HG03439 (cell line): ENCODE results near the gene CPLX1.
"Not testable (repeated sequence)": the region's sequence is repeated elsewhere in the genome, so short reads cannot be mapped to it uniquely, and the experiment has no call there.

Experiments used
- ATAC-seq: cut with Tn5 transposase; IDR thresholded peaks from one replicate; pipeline ENCODE4 v1.9.1; 2021; ENCODE audit warnings: mild to moderate bottlenecking, moderate library complexity; ENCODE audit not compliant: unreplicated experiment

Gene CPLX1

GRCh38 chr4:780716-781492 is 45.0 kb downstream of the CPLX1 start:
- peak; percentile 2 for ATAC-seq

- not testable (repeated sequence) for ATAC-seq
Measured at GRCh38 chr4:780255-780654, 45.7 kb downstream of the CPLX1 start.

GRCh38 chr4:779555-779954 is 46.4 kb downstream of the CPLX1 start:
- ATAC-seq: no peak

DNA sequence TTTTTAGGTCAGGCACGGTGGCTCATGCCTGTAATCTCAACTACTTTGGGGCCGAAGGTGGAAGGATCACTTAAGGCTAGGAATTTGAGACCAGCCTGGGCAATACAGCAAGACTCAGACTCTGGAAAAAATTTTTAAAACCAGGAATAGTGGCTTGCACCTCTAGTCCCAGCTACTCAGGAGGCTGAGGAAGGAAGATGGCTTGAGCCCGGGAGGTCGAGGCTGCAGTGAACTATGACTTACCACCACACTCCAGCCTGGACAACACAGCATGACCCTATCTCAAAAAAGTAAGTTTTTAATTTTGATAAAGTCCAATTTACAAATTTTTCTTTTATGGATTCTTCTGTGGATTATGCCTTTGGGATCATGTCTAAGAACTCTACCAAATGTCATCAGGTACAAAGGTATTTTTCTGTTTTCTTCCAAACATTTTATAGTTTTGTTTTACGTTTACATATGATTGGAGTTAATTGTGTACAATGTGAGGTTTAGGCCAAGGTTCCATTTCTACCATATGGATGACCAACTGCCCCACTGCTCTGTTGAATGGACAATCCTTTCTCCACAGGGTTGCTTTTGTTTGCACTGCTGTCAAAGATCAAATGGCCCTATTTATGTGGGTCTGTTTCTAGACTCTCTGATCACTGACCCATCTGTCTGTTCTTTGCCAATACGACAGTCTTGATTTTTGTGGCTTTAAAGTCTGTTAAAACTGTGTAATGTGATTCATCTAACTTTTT is 48.2 kb downstream of the CPLX1 start:
- ATAC-seq: no peak

DNA sequence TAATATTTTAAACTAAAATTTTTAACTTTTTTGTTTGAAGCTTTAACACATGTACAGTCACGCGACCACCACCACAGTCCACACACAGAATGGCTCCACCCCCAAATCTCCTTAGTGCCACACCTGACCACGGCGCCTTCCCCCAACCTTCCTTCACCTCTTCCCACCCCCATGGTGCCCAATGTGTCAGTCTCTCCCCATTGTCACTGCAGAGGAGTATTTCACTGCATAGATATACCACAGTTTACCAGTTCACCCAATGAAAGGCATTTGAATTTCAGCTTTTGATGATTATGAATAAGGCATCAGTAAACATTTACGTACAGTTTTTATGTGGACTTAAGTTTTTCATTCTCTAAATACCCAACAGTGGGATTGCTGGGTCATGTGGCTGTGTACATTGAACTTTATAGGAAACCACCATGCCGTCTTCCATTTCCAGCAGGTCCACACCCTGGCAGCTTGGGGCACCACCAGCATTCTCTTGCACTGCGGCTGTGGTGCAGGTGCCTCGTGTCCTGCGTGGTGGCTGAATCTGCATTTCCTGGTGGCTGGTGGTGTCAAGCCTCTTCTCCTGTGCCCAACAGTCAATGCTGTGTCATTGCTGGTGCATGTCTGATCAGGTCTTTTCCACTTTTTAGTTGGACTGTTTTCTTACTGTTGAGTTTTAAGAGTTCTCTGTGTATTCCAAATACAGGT is 49.0 kb downstream of the CPLX1 start:
- ATAC-seq: no peak

GRCh38 chr4:775485-775884 is 50.4 kb downstream of the CPLX1 start:
- ATAC-seq: not testable (repeated sequence)

- ATAC-seq: not testable (repeated sequence)
Measured at GRCh38 chr4:774419-775092, 51.4 kb downstream of the CPLX1 start.

- ATAC-seq: no peak
Measured at GRCh38 chr4:773214-773613, 52.7 kb downstream of the CPLX1 start.

- ATAC-seq: no peak
Measured at GRCh38 chr4:772776-773175, 53.2 kb downstream of the CPLX1 start.

DNA sequence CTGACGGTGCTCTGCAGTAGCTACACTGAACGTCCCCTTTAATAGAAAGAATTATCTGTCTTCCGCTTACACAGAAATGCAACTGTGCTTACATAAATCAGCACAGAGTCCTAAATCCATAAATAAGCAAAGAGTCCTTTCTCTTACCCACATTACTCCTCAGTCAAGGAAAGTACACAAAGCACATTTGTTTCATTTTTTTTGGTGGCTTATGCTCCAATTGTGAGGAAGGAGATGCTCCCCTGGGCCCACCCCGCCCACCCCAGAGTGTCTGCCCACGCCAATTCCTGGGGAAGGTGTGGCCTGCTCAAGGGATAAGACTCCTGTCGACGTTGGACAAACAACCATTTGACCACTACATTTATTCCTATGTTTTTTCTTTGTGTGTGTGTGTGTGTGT is 53.8 kb downstream of the CPLX1 start:
- ATAC-seq: no peak

GRCh38 chr4:771464-771863 is 54.5 kb downstream of the CPLX1 start:
- no peak for ATAC-seq

GRCh38 chr4:770022-770421 is 55.9 kb downstream of the CPLX1 start:
- ATAC-seq: no peak

DNA sequence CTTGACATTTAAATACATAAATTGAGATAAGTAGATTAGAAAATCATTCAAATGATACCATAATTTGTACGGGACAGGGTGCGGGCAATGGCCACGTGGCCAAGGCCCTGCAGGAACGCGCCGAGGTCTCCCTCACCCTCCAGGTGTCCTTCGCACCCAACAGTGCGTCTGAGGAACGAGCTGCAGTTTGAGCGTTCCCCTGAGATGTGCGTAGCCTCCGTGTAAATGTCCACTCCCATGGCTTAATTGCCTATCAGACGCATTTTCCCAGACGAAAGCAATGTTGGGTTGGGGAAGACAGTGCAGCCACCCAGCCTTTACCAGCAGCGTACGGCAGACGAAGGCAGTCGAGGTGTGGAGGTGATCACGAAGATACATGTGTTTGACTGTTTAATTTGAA is 56.4 kb downstream of the CPLX1 start:
- no peak for ATAC-seq

- ATAC-seq: no peak
Measured at GRCh38 chr4:768995-769394, 56.9 kb downstream of the CPLX1 start.

GRCh38 chr4:768076-768475 is 57.9 kb downstream of the CPLX1 start:
- no peak for ATAC-seq

DNA sequence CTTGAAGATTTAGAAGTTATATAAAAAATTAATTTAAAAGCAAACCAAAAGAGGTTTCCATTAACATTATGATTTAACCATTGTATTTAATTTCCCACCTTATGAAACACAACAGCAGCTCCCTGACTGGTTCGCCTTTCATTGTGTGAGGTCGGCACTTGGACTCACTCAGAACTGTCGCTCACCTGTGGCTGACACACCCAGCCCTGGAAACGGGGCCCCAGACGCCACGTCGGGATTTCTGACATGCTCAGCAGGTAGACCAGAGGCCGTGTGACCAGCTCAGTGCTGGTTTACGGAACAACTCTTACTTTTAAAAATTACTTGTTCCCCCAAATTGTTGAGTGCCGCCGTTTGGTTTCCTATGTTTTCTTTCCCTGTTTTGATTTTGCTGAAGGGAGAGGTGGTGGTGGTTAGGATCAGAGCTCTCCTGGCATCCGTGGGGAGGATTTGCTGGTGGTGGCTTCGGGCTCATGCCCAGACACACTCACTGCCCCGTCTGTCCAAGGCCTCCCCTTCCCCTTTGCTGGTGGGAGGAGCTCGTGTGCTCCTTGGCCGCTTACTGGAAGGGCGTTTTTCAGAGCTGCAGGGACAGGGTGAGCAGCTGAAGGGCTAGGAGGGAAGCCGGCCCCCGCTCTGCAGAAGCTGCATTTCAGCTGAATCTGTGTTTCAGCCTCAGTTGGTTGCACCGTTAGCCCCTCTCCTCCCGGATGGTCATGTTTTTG is 59.2 kb downstream of the CPLX1 start:
- no peak for ATAC-seq

GRCh38 chr4:766152-766515 is 59.8 kb downstream of the CPLX1 start:
- no peak for ATAC-seq

DNA sequence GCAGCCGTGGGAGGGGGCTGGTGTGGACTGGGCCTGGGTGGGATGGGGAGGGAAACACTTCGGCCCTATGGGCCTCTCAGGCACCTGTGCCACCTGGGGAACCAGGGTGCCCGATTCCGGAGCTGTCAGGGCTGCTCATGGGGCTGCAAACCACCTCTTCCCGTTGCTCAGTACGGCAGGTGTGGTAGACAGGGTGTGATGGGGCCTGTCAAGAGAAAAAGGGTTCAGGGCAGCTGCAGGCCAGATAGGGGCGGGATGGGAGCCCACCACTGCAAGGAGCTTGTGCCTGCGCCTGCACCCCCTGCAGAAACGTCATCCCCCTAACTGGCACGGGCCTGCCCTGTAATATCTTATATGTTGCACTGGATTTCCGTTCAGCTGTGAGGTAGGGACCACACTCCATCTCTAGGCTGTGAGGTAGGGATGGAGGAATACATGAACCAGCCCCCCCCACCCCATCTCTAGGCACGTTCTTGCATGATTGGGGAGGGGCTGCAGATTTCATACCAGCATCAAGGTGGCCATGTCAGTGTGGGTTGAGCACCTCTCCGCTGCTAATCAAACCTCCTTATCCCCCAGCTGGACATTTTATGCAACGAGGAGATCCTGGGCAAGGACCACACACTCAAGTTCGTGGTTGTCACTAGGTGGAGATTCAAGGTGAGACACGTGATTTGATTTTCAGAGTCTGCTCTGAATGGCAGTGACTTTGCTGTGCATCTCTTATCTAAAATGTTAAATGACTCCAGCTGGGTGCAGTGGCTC is 61.3 kb downstream of the CPLX1 start:
- ATAC-seq: no peak

GRCh38 chr4:763922-764321 is 62.0 kb downstream of the CPLX1 start:
- no peak for ATAC-seq
